GM21381 (cell line): ENCODE results near the gene RPL19.
"Not testable (repeated sequence)": the region's sequence is repeated elsewhere in the genome, so short reads cannot be mapped to it uniquely, and the experiment has no call there.

Experiments
- ATAC-seq: cut with Tn5 transposase; IDR thresholded peaks from one replicate; pipeline ENCODE4 v1.9.1; 2021; ENCODE audit warnings: mild to moderate bottlenecking, moderate library complexity; ENCODE audit not compliant: unreplicated experiment

The RPL19 gene

GRCh38 chr17:39200070-39200879 is at the start of gene RPL19:
TSS of gene RPL19 (plus strand) at chr17:39200283. CDS start at chr17:39200345, 62 bp downstream.
- ATAC-seq: peak; percentile 54

DNA sequence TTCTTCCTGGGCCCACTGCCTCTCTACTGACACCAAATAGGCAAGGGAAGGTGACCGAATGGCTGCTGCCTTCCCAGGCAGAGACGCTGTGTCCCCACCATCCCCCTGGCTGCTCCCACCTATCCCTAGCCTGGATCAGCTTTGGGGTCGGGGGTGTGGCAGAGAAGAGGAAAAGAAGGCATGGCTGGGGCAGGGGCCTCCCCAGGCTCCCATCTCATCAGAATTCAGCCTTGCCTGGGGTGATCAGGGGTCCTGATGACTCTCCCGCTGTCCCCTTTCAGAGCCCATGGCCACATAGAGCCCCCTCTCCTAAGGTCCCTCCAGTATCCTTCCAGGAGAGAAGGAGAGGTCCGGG is 49.3 kb upstream of the RPL19 start:
- no peak for ATAC-seq

GRCh38 chr17:39151150-39151942 is 48.7 kb upstream of the RPL19 start, which contains the start of gene PLXDC1:
TSS of gene PLXDC1 (minus strand) at chr17:39151637. CDS start at chr17:39151437, 200 bp downstream.
- no peak for ATAC-seq

DNA sequence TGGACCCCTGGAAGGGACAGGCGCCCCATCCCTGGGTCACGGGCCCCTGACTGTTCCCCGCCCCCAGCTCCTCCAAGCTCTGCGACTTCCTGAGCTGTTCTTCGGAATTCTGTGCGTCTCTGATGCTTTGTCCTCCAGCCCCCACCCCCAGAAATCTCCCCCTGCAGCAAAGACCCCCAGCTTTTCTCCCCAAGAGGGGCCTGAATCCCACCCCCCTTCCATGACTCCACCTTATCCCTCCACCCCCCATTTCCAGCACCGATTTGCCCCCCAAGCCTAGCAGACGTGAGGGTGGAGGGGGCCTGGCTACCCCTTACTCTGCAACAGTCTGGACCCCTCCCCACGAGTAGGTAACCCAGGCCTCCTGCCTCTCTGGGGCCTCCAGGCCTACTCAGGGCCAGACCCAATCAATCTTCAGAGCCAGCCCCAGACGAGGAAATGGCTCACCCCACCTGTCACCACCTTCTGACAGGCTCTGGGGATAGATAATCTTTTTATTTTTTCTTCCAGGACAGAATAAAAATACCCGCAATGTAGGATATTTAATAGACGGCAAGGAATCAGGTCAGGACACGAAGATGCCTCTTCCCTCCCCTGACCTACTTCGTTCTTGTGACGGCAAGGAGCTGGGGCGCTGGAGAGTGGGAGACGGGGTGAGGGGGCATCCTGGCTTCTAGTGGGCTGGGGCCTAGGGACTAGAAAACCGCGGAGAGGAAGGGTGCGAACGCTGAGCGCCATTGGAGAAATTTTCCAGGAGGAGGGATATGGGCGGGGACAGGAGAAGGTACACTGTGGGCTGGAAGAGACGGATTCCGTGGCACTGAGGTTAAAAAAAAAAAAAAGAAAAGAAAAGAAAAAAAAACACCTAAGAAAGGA is 47.9 kb upstream of the RPL19 start:
- no peak for ATAC-seq

GRCh38 chr17:39153599-39154051 is 46.5 kb upstream of the RPL19 start:
- ATAC-seq: peak; percentile 49

DNA sequence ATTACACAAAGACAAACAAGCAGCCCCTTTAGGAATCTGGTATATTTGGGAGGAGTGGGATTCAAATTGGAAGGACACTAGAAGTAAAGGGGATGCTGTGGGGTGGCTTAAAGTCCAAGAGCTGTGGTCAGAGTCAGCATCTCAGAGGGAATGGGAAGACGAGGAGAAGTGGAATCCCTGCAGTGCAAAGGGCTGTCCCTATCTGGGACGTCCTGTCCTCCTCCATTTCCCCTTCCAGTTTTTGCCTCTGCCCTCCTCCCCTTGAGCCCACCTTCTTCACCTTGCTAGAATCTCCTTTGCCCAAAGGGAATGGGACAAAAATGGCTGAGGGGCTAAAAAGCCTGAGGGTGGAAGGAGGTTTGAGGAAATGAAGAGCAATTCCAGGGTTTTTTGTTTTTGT is 44.4 kb upstream of the RPL19 start:
- ATAC-seq: no peak

- no peak for ATAC-seq
Measured at GRCh38 chr17:39156491-39156890, 43.6 kb upstream of the RPL19 start.

DNA sequence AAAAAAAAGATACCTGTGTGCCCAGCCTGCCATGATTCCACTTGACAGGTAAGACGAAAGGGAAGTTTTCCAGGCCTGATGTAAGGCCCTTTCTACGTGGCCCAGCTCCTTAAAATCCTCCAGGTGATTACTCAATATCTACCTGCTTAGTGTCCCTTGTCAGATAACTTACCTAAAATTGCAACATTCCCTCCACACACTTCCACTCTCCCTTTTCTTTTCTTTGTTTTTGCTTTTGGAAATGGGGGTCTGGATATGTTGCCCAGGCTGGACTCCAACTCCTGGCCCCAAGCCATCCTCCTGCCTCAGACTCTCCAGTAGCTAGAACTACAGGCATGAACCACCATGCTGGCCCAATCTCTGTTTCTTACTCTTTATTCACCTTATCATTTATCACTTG is 41.5 kb upstream of the RPL19 start:
- no peak for ATAC-seq

DNA sequence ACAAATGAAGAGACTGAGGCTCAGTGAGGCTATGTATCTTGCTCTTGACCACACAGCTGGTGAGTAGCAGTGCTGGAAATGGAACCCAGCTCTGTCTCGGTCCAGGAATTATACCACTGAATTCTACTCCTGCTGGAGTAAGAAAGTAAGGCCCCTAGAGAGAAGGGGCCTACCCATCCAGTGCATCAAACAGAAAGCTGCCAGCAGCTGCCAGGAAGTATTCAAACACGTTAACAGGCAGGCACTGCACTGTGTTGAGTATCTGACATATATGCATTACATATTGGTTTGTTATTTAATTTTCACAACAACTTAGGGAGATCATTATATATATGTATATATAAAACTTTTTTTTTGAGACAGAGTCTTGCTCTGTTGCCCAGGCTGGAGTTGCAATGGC is 38.1 kb upstream of the RPL19 start:
- no peak for ATAC-seq

- ATAC-seq: peak; percentile 74
Measured at GRCh38 chr17:39164675-39165143, 35.4 kb upstream of the RPL19 start.

DNA sequence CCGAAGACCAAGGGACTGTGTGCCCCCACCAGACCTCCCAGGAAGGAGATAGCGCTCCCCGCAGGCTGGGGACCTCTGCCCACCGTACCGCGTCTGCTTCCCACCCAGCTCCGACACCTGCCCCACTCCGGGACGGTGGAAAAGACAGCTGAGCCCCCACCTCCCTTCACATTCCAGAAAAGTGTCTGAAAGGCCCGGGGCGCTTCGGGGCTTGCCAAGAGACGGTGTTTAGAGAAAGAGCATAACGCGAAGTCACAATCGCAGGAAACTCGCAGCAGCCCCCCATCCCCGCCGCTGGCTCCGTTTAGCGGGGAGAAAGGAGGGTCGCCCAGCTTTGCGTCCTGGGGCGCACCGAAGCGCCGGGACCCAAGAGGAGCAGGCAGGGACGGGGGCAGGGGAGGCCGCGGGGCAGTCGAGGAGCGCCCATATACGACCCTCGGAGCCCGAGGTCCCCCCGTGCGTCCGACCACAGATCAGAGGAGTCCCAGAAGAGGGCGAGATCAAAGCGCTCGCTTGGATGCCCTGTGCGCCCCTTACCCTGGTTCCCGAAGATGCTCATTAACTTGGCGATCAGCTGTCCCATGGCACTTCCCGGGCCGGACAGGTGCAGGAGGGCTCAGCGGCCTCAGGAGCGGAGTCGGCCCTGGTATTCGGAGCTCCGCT is 34.8 kb upstream of the RPL19 start:
- ATAC-seq: no peak

DNA sequence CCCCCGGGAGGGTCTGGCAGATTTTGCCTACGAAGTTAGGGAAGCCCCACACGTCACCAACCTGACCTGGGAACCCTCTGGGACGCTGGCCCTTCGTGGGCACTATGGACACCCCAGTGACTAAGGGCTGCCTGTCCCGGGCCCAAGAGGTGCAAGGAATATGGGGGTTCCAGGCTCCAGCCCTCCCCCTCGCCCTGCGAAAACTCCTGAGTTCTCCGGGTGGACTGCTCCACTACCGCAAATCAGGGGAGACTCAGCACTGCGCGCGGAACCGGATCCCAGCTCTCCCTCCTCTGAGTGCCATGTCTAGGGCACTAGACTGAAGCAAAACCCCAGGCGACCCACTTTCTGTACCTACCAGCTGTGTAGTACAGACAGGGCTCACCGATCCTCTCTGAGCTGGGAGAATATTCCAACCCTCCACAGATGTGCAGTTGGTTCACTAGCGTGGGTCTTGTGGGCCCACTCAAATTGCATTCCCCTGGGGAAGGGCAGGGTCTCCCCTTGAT is 34.2 kb upstream of the RPL19 start, which contains the start of gene ARL5C:
Gene ARL5C (minus strand): TSS at position 321 of the 509 bp plus-strand sequence. CDS start 401 bp downstream, outside the sequence.
- ATAC-seq: no peak

- no peak for ATAC-seq
Measured at GRCh38 chr17:39166437-39167335, 33.4 kb upstream of the RPL19 start.

DNA sequence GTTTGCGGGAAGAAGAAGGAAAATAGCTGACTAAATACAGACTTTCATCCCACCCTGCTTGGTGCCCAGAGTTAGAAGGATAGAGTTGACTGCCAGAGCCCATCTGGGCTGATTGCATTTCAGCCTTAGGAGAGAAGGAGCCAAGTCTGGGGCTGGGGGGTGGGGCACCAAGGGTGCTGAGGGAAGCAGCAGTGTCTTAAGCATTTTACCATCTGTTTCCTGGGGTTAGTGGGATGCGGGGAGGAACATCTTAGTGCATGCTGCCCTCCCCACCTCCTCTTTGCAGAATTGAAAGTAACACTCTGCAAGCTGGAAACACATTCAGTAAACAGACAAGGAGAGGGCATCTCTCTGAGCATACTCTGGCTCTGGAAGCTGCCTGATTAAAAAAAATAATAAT is 32.6 kb upstream of the RPL19 start:
- ATAC-seq: no peak

DNA sequence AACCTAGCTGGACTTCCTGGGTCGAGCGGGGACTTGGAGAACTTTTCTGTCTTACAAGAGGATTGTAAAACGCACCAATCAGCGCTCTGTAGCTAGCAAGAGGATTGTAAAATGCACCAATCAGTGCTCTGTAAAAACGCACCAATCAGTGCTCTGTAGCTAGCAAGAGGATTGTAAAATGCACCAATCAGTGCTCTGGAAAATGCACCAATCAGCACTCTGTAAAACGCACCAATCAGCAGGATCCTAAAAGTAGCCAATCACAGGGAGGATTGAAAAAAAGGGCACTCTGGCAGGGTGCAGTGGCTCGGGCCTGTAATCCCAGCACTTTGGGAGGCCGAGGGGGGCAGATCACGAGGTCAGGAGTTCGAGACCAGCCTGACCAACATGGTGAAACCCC is 31.6 kb upstream of the RPL19 start:
- not testable (repeated sequence) for ATAC-seq

DNA sequence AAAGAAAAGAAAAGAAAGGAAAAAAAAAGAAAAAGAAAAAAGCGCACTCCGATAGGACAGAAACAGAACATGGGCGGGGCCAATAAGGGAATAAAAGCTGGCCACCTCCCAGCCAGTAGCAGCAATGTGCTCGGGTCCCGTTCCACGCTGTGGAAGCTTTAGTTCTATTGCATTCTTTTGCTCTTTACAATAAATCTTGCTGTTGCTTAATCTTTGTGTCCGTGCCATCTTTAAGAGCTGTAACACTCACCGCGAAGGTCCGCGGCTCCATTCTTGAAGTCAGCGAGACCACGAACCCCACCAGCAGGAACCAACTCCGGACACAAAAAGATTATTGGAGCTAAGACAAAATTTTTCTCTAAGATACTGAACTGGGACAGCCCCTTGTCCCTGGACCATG is 31.0 kb upstream of the RPL19 start:
- no peak for ATAC-seq

GRCh38 chr17:39169518-39169917 is 30.6 kb upstream of the RPL19 start:
- ATAC-seq: no peak

DNA sequence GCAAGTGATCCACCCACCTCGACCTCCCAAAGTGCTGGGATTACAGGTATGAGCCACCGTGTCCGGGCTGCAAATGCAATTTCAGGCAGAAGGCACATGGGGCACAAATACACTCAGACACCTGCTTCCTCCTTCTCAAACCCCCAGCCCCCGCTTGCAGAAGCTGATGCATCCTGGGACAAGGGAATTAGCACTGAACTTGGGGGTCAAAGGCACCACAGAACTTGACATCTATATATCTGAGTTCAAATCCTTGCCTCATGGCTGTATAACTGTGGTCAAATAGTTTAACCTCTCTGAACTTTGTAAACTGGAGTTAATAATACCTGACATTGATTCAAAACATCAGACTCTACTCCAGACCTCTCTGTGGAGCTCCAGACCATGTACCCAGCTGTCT is 30.0 kb upstream of the RPL19 start:
- no peak for ATAC-seq

- no peak for ATAC-seq
Measured at GRCh38 chr17:39170558-39170957, 29.5 kb upstream of the RPL19 start.
